ENCODE data around the gene DHRS13.

Gene DHRS13

GRCh38 chr17:28896491-28896883 is 6.4 kb downstream of the DHRS13 start:
- H3K27ac ChIP-seq, result peak overlapping the region; percentile 93

GRCh38 chr17:28895794-28896447 is 7.0 kb downstream of the DHRS13 start:
- TF ChIP-seq CTCF (IDR thresholded peaks at IDR 0.05), result no peak
- TF ChIP-seq ZFX (IDR thresholded peaks at IDR 0.05; ENCODE audit: borderline replicate concordance), result no peak
- peak overlapping the region; percentile 93 for H3K27ac ChIP-seq

More at GRCh38 chr17:28896491-28896883, 6.4 kb downstream of the DHRS13 start:
- TF ChIP-seq ZFX (IDR thresholded peaks at IDR 0.05; ENCODE audit: borderline replicate concordance), result no peak
- TF ChIP-seq CTCF (IDR thresholded peaks at IDR 0.05), result no peak

- peak overlapping the region; percentile 41 for H3K27ac ChIP-seq
Measured at GRCh38 chr17:28893248-28894183, 9.4 kb downstream of the DHRS13 start.

- no peak for TF ChIP-seq CTCF (IDR thresholded peaks at IDR 0.05)
- peak overlapping the region; percentile 33; the same call in 1 of the 2 replicates for H3K27ac ChIP-seq
Measured at GRCh38 chr17:28892024-28892423, 10.9 kb downstream of the DHRS13 start.

- TF ChIP-seq CTCF (IDR thresholded peaks at IDR 0.05) (no peak), ZFX (IDR thresholded peaks at IDR 0.05; ENCODE audit: borderline replicate concordance) (no peak)
- peak overlapping the region; percentile 33; the same call in 1 of the 2 replicates for H3K27ac ChIP-seq
Measured at GRCh38 chr17:28891201-28891600, 11.7 kb downstream of the DHRS13 start.

- H3K27ac ChIP-seq, result peak overlapping the region; percentile 33
- TF ChIP-seq ZFX (IDR thresholded peaks at IDR 0.05; ENCODE audit: borderline replicate concordance), result no peak
Measured at GRCh38 chr17:28889996-28890395, 12.9 kb downstream of the DHRS13 start.

GRCh38 chr17:28888832-28889231 is 14.0 kb downstream of the DHRS13 start:
- H3K27ac ChIP-seq, result peak overlapping the region; percentile 33; the same call in 1 of the 2 replicates
- TF ChIP-seq ZFX (IDR thresholded peaks at IDR 0.05; ENCODE audit: borderline replicate concordance) (no peak), CTCF (IDR thresholded peaks at IDR 0.05) (no peak)

GRCh38 chr17:28887871-28888471 is 14.9 kb downstream of the DHRS13 start:
- no peak for TF ChIP-seq CTCF (IDR thresholded peaks at IDR 0.05)
- TF ChIP-seq ZFX (IDR thresholded peaks at IDR 0.05; ENCODE audit: borderline replicate concordance), result no peak
- peak overlapping the region; percentile 13; the same call in 1 of the 2 replicates for H3K27ac ChIP-seq

Measured in 22Rv1 (cell line).